Measurements from ENCODE around the gene PTRHD1.

PTRHD1 gene

GRCh38 chr2:24756789-24757188 is 36.4 kb downstream of the PTRHD1 start:
- no peak for DNase-seq (ENCODE audit: low read depth)

- peak; percentile 6 for DNase-seq (ENCODE audit: low read depth)
These were observed 38.0 kb downstream of the PTRHD1 start for GRCh38 chr2:24754985-24755705.

- DNase-seq (ENCODE audit: low read depth), result no peak
These were observed 44.0 kb downstream of the PTRHD1 start for GRCh38 chr2:24749069-24749691.

GRCh38 chr2:24747299-24747698 is 45.9 kb downstream of the PTRHD1 start:
- DNase-seq (ENCODE audit: low read depth), result no peak

GRCh38 chr2:24745825-24746224 is 47.4 kb downstream of the PTRHD1 start:
- DNase-seq (ENCODE audit: low read depth), result no peak

GRCh38 chr2:24744356-24744755 is 48.8 kb downstream of the PTRHD1 start:
- no peak for DNase-seq (ENCODE audit: low read depth)

- DNase-seq (ENCODE audit: low read depth), result no peak
These were observed 49.3 kb downstream of the PTRHD1 start for GRCh38 chr2:24743924-24744323.

- DNase-seq (ENCODE audit: low read depth), result no peak
These were observed 50.5 kb downstream of the PTRHD1 start for GRCh38 chr2:24742730-24743129.

- no peak for DNase-seq (ENCODE audit: low read depth)
These were observed 53.0 kb downstream of the PTRHD1 start for GRCh38 chr2:24740142-24740541.
